SHP77 treated with DMSO at 0.1 percent for 48 hours (cell line): ENCODE data around the gene NCR2.
A peak's percentile ranks its signal among the peaks of the same experiment; 100 is the strongest.

ENCODE experiments used
- DNase-seq: peaks from one replicate; lab custom pipeline; 2025; lab: John Stamatoyannopoulos, UW

NCR2 gene

DNA sequence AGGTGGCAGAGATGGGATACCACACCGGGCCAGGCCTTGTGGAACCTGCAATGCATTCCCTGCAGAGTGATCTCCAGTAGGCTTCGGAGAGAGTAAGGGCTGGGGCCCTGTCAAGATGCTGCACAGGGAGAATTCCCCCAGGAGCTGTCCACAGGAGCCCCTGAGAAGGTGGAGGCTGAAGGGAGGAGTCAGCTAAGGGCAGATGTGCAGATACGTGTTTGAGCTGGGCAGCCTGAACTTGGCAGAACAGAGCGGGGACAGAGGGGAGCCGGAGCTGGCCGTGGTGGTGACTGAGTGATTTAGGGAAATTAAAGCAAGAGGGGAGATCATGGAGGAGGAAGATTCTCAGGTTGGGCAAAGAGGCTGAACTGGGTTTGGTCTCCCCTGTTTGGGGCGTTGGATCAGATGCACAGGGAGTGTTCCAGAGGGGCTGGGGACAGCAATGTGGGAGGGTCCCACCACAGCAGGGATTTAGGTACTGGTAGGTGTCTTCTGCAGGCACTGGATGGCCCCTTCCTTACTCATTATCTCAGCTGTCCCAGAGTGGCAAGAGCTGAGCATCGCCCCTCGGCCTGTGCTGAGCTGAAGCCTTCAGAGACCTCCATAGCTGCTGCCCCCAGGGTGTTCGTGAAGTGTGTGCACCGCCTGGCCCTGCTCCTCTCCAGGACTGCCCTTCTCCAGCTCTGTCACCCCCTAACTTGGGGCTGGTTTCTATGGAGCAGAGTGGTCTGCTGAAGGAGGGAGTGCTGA lies 3.8 kb upstream of the NCR2 start:
- no peak for DNase-seq

DNA sequence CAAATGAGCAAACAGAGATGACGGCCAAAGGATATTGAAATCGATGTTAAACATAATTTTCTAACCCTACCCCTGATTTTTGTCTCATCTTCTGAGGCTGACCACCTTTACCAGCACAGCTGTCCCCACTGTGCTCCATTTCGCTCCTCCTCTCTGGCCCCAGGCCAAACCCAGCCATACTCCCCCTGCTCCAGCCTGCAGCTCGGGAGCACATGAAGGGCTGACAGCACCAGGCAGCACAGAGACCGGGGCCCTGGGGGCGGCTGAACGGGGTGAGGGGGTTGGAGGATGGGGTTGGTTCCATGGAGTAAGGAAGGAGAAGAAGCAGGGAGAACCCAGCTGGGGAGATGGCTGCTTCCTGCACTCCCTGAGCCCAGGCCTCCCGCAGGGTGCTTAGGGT lies 3.2 kb upstream of the NCR2 start:
- peak; percentile 11 for DNase-seq

DNA sequence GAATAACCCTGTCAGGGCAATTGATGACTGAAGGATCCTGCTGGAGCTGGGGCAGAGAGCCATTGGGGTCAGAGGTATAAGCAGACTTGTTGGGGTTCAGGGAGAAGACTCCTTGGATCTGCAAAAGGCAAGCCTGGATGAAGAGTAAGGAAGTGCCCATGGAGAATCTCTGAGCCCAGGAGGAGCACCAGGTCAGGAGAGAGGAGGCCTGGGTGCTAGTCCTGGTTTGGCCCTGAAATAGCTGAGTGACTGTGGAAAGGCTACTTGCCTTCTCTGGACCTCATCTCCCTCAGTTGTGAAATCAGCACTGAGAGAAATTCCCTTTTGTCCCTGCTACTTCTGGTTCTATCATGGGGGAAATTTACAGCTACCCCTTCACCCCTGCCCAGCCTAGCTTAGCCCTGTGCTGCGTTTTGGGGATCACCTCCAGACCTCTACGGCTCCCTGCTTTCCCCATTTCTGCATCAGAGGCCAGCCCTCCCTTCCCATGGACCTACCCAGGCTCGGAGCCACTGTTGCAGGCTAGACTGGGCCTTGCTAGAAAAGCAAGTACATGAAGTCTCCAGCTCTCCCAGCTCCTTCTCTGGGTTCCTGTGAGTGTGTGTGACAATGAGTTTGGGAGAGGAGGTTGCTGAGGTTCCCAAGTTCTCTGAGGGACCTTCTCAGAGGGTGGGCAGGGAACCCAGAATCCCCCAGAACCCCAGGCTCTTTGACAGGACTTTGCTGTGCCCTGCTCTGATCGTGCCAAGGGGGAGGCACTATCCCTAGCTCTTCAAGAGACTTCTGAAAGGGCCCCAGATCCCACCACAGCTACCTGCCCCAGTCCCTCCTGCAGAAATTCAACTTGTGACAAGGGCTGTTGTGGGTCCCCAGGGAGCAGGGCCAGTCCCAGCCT lies 2.3 kb upstream of the NCR2 start:
- no peak for DNase-seq

DNA sequence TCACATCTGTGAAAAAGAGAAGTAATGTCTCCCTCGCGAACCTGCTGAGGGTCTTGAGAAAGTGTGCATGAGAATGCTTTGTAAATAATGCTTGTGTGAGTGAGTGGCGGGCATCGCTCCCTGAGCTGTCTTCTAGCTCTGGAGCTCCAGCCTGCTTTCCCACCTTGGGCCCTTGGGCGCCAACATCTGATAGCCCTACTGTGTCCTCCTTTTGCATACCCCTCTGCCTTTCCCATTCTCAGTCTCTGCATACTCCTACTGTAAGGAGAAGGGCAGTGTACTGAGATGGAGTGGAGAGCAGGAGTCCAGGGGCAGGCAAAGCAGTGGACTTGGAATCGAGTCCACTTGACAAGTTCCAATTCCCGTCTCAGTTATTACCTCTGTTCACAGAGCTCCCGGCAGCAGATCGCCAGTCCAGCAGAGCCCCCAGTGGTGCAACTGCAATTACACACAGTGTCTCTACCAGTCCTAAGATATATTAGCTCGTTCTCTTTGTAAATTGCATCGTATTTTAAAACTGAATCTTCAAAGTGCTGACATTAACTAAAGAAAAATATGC lies 847 bp upstream of the NCR2 start:
- DNase-seq, result no peak

DNA sequence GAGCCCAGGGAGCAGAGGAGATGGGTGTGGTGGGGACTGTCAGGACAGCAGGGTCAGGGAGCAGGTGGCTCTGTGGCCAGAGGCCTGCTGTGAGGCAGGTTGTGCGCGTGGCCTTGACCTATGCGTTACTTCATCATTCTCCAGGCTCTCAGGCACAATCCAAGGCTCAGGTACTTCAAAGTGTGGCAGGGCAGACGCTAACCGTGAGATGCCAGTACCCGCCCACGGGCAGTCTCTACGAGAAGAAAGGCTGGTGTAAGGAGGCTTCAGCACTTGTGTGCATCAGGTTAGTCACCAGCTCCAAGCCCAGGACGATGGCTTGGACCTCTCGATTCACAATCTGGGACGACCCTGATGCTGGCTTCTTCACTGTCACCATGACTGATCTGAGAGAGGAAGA lies 535 bp downstream of the NCR2 start:
- DNase-seq, result no peak

DNA sequence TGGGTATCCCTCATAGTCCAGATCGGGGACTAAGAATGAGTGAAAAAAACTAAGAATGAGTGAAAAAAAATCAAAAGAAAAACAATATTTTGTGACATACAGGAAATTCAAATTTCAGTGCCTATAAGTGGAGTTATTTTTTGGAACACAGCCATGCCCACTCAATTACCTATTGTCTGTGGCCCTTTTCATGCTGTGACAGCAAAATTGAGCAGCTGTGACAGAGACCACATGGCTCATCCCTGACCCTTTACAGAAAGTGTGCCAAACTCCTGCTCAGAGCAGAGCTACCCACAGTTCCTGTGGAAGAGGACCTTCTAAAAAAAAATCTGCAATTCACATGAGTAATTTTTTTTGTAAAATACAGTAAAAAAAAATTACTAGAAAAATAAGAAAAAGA lies 1.4 kb downstream of the NCR2 start:
- no peak for DNase-seq

DNA sequence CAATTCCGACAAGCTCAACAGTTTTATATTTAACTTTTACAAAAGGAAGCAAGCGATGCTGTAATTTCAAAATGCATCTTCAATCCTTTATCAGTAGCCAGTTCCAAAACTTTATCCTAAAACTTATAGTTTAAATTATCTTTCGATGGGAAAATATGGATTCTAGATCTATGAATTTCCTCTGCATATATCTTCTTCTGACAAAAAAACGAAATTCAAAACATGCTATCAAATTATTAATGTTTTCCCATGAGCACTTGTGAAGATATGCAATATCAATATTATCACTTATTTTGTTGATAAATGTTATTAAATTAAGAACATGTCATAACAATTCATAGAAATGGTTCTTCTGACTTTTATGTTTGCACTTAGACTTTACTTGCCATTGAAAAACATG lies 2.3 kb downstream of the NCR2 start:
- DNase-seq, result no peak

DNA sequence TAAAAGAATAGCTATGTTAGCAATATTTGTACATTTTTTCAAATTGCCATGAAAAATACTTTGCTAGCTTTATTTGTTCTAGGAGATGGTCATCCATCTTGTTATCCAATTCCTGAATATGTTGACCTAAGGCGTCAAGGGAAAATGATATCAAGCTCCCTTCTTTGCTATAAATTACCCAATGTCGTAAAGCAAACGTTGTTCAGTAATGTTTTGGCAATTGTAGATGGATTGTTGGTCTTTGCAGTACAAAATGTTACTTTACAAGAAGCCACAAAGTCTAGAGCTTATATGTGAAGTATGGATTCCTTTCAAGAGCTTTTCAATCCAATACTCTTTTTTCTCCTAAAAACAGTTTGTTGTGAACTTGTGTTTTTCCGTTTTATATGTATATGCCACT lies 3.3 kb downstream of the NCR2 start:
- DNase-seq, result no peak

DNA sequence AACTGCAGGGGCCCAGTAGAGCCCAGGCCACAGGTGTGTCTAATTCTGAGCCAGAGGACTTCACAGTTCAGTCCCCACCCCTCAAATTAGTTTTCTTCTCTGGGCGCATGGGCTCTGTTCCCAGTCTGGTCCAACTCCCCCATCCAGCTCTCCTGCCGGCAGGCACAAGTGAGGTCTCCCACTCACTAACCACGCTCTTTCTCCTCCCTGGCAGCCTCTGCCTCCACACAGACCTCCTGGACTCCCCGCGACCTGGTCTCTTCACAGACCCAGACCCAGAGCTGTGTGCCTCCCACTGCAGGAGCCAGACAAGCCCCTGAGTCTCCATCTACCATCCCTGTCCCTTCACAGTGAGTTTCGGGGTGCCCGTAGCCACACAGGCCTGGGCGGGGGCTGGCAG lies 6.2 kb downstream of the NCR2 start:
- DNase-seq, result no peak

DNA sequence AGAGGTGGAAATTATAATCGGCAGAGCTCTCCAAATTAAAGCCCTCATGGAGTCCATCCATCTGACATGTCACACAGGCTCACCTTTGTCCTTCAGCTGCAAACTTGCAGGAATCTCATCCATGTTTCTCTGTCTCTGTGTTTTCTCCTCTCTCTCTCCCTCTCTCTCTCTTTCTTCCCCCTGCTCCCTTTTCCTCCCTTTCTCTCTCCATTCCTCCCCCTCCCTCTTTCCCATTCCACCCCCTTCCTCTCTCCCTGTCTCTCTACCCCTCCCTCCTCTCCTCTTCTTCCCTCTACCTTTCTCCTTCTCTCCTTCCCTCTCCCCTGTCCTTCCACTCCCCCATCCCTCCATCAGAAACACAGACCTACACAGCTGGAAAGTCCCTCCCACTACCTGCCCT lies 6.8 kb downstream of the NCR2 start:
- DNase-seq, result no peak

DNA sequence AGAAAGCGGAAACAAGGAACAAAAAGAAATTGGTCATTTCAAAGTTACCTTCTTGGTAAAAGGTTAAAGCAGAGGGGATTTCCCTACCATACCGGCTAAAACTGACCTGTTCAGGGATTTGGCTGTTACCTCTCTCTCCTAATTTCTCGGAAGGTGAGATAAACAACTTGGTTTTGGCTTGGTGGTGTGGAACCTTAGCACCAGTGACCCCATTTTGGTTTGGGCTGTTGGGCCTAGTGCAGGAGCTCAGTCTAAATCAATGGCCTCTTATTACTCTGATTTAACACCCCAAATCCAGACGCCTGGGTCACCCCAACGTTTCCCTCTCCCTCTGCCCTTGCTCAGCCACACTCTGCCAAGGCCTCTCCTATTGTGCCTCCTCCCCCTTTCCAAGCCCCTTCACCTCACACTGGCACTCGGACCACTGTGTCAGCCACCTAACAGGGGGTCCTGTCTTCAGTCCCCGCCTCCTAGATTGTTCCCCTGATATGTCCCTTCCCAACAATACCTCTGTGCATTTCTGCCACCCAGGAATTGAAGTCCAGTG lies 8.3 kb downstream of the NCR2 start:
- no peak for DNase-seq

DNA sequence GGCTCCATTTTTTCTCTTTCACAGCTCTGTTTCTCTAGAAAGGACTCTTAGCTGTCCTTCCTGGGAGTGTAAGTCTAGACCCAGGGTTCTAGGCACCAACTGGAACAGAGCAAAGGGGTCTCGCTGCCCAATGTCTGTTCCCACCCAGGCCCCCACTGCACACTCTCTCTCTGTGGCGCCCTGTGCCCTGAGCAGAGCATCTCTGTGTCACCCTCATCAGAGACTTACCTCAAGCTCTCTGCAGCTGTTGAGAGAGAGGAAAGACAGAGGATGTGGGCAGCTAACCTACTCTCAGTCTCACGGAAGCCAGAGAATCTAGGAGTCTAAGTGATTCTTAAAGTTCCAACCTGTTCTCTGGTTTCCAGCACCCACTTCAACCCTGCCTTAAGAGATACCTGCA lies 9.5 kb downstream of the NCR2 start:
- DNase-seq, result no peak

DNA sequence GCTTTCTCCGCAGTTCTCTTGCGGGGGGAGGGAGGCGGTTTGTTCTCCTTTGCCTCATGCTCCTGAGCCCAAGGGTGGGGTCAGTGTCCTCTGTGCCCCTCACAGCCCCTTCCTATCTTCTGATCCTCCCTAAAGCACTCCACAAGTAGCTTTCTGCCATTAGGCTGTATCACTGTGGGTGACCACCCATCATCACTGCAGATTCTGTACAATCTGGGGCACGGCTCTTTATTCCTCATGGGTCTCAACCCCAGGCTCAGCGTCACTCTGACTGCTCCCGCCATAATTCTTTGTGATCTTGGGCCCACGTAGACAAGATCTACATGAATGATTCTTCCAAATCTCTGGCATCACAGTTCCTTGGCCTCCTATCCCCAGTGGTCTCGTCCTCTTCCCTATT lies 10.5 kb downstream of the NCR2 start:
- DNase-seq, result no peak

DNA sequence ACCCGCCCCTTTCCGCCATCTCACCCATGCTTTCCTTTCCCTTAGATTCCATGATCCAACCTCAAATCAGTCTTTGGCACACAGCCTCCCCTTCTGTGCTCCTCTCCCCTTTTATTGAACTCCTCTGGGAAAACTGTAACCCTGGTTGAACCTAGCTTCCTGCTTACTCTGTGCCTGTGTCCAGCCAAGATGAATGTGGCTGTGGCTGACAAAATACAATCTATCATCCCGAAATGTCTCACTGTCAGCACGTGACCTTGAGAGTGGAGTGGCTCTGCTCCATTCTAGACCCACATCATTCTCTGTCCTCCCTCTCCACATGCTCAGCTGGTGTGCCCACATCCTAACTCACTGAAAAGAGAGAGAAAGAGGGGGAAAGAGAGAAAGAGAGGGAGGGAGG lies 11.0 kb downstream of the NCR2 start:
- no peak for DNase-seq

DNA sequence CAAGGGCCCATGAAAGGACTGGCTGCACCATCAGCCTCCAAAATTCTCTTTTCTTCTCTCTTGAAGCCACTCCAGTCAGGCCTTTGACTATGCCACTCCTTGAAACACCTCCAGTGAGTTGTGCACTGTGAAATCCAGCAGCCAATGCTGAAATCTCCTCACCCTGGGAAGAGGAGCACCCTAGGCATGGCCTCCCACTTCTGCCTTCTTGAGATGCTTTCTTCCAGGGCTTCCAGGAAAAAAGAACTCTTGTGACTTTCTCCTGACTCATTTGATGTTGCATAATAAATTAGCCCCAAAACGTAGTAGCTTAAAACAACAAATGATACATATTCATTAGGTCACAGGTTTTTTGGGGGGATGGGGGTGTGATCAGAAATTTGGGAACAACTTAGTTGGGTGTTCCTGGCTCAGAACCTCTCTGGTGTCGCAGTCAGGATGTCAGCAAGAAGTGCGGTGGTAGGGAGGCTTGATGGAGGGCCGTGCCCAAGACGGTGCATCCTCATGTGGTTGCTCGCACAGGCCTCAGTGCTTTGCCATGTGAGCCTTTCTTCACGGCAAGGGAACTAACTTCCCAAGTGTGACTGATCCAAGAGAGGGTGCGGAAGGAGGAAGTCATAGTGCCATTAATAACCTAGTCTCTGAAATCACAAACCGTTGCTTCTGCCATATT lies 12.1 kb downstream of the NCR2 start:
- DNase-seq, result no peak

DNA sequence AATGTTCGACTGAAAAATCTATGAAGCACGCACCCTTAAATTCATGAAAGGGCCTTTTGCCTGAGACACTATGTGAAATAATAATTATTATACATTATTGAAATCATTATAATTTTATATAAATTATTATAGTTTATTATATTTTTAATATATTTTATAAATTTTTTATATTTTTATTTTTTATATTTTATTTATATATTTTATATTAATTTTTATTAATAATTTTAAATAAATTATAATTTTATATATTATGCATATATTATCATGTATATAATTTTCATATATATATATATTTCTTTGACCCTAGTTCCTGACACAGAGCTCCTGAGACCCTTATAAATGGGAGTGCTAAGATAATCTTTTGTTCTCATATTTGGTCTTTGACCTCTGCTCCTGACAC lies 13.5 kb downstream of the NCR2 start:
- DNase-seq, result no peak

DNA sequence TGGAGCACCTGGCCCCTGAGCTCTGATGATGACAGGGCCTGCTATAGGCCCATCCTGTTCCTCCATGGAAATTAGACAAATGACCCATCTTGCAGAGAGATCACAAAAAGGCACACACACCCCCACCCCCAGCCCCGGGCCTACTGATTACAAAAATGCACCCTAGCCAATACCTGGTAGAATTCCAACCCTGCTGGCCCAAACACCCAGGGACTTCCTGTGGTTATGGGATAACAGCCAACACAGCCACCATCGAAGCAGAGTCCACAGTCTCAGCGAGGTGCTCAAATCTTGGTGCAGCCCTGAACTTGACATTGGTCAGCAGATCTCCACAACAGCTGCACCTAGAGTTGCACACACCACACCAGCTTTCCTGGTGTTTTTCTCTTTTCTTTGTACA lies 17.0 kb downstream of the NCR2 start:
- no peak for DNase-seq

DNA sequence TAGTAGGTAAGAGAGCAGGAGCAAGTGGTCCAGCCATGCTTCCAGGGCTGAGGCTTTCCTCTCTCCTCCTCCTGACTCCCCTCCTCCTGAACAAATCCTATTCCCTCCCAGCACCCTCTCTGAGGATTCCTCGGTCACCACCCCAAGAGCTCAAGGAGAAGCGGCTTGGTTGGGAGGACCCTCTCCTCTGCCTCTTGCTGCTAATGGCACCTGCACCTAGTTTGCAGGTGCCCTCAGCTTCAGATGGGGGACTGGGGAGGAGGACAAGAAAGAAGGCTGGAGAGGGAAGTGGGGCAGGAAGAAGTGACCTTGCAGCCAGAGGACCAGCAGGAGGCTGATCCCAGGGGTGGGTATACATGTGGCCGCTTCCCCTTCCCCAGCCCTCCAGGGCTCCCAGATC lies 17.5 kb downstream of the NCR2 start:
- DNase-seq, result no peak

DNA sequence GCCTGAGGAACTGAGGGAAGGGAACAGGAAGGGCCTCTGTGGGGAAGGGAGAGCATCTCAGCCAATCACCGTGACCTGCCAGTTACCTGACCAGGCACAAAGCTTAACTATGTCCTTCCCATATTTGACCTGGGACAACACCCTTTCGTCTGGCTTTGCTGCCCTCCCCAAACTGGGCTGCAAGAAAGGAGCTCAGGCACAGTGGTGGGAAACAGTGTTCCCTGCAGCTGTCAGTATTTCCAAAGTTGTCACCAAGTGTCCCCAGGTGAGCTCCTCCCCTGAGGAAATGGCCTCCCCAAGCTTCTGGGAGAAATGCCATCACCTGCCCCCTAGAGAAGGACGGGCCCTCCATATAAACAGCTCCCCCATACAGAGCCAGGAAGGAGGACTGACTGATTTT lies 17.9 kb downstream of the NCR2 start:
- no peak for DNase-seq

DNA sequence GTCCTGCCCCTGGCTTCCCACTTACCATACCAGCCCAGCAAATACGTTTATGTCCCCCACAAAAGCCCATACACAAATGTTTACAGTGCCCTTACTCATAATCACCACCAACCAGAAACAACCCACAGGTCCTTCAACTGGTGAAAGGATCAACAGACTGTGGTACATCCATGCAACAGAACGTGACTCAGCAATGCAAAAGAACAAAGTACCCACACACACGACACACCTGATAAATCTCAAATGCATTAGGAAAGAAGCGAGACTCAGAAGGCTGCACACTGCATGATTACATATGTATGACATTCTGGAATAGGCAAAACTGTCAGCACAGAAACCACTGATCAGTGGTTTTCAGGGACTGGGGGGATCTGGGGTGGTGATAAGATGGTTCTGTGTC lies 20.5 kb downstream of the NCR2 start:
- no peak for DNase-seq

DNA sequence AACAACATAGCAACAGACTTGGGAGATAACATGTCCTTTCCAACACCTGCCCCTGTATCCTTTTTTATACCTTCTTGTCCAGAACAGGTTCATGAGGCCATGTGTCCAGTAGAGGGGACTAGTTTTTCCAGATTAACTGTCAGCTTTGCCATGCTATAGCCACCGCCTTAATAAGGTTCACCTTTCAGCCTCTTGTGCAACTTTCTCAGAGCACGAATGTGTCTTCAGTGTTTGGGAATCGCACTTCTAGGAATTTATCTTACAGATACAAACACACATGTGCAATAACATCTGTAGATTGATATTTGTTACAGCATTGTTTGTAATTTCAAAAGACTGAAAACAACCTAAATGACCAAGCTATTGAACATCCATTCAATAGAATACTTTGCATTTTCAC lies 21.4 kb downstream of the NCR2 start:
- no peak for DNase-seq

DNA sequence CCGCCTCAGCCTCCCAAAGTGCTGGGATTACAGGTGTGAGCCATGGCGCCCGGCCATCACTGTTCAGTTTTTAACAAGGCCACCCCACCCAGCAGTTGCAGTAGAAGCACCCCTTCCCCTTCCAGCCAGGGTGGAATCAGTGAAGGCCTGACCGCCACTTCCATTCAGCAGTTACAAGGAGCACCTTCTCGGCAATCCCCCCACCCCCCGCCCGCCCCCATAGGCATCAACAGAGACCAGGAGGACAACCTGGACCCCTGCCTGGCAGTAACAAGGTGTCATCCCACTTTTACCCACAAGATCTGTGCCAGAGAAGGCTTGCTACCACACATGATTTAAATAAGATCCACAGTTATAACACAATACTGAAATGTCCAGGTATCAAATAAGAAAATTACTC lies 23.1 kb downstream of the NCR2 start:
- no peak for DNase-seq
